OCI-LY3 (cell line): Measurements from ENCODE around the gene SEPTIN1.

Source experiments
- EZH2phosphoT487 ChIP-seq: fragments of 200-600 bp; shearing (Covaris generic); IDR thresholded peaks from 2 replicates; pipeline ENCODE4 v1.6.1; 2018; ENCODE audit warnings: antibody characterized with exemption, mixed run types, low read depth
- TF ChIP-seq, protein P1 (sequence below): fragments of 200-600, 300-600 bp; sonication (generic); IDR thresholded peaks from 2 replicates; pipeline ENCODE4 v1.5.1; 2014; ENCODE audit warnings: antibody characterized with exemption, low read length, low read depth

DNA sequence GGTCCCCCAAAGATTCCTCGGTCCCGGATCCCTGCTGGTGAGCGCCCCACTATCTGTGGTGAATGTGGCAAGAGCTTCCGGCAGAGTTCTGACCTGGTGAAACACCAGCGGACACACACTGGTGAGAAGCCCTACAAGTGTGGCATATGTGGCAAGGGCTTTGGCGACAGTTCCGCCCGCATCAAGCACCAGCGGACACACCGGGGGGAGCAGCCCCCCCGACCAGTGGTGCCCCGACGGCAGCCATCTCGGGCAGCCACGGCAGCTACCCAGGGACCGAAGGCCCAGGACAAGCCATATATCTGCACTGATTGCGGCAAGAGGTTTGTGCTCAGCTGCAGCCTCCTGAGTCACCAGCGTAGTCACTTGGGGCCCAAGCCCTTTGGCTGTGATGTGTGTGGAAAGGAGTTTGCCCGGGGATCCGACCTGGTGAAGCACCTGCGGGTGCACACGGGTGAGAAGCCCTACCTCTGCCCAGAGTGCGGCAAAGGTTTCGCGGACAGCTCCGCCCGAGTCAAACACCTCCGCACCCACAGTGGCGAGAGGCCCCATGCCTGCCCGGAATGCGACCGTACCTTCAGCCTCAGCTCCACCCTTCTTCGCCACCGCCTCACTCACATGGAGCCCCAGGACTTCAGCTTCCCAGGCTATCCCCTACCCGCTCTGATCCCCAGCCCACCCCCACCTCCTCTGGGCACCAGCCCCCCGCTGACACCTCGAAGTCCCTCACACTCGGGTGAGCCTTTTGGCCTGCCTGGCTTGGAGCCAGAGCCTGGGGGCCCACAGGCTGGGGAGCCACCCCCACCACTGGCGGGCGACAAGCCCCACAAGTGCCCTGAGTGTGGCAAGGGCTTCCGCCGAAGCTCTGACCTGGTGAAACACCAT is 15.7 kb upstream of the SEPTIN1 start:
- TF ChIP-seq, protein P1, sequence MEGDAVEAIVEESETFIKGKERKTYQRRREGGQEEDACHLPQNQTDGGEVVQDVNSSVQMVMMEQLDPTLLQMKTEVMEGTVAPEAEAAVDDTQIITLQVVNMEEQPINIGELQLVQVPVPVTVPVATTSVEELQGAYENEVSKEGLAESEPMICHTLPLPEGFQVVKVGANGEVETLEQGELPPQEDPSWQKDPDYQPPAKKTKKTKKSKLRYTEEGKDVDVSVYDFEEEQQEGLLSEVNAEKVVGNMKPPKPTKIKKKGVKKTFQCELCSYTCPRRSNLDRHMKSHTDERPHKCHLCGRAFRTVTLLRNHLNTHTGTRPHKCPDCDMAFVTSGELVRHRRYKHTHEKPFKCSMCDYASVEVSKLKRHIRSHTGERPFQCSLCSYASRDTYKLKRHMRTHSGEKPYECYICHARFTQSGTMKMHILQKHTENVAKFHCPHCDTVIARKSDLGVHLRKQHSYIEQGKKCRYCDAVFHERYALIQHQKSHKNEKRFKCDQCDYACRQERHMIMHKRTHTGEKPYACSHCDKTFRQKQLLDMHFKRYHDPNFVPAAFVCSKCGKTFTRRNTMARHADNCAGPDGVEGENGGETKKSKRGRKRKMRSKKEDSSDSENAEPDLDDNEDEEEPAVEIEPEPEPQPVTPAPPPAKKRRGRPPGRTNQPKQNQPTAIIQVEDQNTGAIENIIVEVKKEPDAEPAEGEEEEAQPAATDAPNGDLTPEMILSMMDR = no peak
- TF ChIP-seq EZH2phosphoT487 = no peak
